ENCODE data around the gene JUNB. TPM values are rescaled to one million over a fixed set of nuclear protein-coding genes. Genes with fewer than 3 reads are reported as not detected.

The JUNB gene
- total RNA-seq, 1 donor from 2014 or later = 151 TPM

DNA sequence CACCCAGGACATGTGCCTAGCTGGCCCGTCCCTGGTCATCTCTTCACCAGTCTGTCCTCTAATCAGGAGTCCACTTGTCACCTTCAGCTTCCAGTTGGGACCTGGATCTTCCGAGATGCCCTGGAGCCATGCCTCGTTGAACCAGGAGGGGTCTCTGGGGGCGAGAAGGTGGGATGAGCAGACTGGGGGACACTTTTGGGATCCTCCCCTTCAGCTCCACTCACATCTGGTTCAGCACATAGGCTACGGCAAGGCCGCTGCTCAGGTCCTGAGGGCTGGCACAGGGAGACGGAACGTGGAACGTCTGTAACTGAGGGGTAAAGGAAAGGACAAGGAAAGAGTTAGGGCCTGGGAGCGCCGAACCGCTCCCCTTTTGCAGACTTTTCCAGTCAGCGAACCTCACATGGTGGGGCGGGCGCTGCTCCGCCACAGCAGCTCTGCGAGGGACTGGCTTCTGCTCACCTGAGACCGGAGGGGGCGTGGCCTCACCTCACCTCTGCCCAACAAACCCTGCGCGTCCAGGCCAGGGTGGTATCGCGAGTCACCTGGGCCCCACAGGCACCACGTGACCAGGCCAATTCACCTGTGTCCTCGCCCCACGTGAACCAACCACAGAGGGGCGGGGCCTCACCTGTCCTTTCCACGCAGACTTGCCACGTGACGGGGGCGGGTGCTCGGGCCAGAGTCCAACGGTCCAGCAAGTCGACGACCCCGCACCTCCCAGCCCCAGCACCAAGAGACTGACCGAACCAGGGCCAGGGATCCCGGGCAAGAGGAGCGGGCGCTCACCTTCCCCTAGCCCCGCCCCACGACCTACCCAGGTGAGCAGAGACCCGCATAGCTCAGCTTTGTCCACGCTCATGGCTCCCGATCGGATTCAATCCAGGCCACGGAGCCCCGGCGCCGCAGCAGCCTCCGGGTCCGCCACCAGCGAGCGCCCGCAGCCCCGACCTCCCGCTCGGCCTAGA, 16.4 kb upstream of the JUNB start, which contains the start of gene HOOK2:
Gene HOOK2 (minus strand): TSS at position 965 of the 968 bp plus-strand sequence. CDS start 103 bp downstream, at position 862.
- no peak for DNase-seq

DNA sequence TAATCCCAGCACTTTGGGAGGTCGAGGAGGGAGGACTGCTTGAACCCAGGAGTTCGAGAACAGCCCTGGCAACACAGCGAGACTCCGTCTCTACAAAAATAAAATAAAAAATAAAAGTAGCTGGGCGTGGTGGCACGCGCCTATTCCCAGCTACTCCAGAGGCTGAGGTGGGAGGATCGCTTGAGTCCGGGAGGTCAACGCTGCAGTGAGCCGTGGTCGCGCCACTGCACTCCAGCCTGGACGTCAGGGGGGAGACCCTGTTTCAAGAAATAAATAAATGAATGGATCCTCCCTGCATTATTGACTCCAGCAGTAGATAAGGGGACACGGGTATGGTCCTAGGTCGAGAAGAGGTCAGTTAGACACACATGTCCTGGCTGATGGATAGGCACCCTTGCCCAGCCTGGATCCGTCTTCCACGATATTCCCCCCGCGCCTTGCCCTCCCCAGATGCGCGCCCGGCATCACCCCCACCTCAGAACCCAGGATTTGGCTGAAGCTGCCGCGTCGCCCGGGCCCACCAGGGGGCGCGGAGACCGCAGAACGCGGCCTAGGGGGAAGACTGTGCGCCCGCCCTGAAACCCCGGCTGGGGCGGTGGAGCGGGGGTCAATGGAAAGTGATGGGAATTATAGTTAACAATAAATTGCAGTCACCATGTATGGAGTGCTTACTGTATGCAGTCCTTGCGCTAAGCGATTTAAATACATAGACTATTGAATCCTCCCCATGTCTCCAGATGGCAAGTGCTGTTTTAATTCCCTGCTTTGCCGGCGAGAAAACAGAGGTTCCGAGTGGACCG, 13.9 kb upstream of the JUNB start:
- peak; percentile 68 for DNase-seq

DNA sequence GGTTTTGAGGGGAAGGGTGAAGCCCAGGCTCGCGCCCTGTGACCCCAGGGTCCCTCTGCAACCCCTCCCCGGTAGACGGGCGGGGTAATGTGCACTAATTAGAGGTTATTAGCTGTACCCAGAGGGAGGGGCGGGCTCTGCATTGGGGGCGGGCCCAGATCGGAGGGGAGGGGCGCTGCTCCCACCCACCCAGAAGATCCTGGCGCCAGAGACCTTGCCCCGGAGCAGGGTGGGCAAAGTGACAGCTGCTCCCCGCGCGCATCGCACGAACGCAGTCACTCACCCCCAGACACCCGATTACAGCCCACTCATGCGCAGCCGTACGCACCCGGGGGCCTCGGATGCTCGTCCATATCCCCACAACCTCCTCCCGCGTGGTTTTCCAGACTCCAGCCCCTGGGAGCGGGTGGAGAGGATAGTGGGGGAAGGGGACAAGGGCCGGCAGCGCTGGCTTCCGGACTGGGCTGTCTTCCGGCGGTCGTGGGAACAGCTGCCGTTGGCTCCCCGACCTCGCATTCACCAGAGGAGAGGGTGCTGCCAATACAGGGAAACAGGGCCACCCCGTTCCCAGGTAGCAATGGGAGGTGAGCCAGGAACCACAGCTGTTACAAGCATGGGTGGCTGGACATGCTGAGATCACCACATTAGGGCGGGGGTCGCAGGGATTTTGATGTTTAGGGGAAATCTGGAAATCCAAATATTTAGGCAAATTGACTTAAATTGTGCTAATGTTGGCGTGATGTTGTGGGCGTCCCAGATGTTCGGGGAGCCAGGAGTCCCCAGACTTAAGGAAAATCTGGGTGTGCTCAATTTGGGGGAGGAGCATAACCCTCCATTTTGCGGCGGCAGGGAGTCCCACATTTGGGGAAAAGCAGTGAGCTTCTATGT, 13.0 kb upstream of the JUNB start:
- peak; percentile 77 for DNase-seq

DNA sequence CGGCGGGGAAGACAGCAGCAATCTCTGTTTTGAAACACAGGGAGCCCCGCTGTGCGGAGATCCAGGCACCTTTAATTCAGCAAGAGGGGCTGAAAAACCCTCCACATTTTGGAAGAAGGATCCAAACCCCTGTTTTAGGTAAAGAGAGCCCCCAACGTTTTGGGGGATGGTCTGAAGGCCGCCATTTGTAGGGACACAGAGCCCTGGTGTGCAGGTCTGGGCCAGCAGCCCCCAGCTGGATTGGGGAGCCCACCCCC, 12.5 kb upstream of the JUNB start:
- no peak for DNase-seq

DNA sequence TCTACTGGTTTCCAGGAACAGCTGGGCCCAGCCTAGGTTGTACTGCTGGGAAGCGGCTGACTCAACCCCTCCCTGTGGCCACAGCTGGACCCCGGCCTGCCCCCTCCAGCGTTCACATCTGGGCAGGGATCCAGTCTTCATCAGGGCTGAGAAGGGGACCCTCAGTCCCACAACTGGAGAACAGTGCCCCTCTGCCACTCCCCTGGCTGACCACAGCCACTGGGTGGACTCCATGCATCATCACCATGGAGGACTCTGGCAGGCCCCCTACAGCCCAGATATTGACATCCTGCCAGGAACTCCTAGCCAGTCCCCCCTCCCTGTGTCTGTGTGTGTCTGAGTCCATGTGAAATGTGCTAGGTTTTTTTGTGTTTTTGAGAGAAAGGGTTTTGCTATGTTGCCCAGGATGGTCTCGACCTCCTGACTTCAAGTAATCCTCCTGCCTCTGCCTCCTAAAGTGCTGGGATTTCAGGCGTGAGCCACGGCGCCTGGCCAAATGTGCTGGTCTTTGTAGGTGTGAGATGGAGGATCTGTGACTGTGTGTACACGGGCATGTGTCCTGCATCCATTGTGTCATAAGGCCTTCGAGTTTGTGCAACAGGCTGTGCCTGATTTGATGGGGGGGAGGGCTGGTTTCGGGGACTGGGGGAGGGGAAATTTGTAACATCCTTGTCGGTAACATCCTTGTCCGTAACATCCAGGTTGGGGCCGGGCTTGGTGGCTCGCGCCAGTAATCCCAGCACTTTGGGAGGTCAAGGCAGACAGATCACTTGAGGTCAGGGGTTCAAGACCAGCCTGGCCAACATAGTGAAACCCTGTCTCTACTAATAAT, 11.9 kb upstream of the JUNB start:
- peak; percentile 75 for DNase-seq

DNA sequence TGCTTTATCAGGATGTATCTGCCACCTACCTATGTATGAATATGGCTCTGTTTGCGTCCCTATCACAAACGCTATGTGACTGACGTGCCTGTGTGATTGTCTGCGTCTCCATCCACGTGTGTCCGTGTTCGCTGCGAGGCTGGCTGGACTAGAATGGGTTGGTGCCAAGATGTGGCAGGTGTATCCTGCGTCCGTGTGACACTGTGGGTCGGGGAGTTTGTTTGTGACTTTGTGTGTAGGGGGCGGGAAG, 9.2 kb upstream of the JUNB start:
- DNase-seq = no peak

DNA sequence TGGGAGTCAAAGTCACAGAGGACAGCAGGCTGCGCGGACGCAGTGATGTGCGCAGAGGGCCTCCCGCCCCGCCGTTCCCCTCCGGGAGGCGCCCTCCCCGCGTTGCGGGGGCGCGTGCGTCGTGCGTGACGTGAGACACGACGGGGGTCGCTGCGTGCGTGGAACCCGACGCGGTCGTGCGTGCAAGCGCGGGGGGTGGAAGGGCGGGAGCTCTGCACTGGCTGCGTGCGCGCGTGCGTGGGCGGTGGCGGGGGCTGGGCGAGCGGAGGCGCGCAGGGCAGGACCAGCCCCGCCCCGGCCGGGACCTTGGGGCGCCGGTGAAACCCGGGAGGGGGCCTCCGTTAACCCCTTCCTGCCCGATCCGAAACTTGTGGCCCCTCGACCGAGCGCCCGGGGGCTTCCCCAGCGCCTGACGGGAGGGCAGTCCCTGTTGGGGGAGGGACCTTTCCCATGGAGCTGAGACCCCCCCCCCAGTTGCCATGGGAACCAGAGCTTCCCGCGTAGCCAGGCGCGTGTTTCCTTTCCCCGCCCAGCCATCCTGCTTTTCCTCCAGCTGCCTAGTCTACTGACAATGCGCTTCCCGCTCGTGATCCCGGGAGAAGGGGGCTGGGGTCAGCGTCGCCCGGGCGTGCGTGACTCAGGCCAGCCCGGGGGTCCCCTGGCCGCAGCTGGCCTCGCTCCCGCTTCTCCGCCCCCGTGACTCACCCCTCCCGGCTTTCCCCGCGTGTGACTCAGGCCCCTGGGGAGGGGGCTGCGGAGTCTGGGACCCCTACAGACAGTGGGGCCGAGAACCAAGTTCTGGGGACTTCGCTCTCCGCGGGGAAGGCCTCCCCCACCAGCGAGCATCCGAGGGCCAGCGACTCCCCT, 8.6 kb upstream of the JUNB start:
- peak; percentile 93 for DNase-seq

DNA sequence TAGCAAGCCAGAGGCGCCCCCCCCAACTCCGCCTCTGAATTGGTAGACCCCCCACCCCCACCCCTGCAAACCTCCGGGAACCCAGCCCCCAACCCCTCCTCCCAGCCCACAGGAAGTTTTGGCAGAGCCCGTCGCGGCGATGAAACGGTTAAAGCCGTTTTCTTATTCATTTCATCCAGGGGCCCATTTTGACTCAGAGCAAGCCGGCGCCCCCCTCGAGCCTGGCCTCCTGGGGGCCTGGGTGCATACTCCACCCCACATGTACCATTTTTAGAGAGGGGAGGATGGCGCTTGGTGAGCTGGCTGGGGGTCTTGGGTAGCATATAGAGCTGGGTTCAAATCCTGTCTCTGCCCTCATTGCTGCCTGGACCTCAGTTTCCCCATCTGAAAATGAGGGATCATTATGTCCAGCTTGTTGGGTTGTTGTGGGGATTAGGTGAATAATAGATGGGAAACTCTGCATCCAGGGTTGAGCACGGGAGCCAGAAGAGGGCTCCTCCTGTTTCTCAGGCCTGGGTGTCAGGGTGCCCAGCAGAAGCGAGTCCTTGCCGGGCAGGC, 7.9 kb upstream of the JUNB start:
- no peak for DNase-seq

DNA sequence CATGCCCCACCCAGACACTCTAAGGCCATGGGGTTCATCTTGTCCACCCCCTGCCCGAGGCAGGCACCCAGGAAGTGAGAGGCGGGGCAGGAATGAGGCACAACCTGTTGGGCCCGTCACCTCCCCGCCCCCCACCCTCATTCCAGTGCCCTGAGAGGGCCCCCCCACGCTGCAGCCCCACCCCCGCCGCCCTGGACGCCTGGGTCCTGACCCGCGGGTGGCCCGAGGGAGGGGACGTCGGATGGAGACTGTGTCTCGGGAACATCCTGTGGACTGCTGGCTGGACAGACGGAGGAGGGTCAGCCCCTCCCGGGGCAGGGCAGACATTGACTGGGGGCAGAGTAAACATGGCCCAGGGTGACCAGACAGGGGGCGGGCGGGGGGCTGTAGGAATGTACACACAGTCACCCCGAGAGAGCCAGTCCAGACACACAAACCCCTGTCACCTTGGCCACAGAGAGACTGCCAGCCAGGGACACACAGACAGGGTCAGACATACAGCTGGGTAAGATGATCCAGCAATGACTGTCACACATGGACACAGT, 7.4 kb upstream of the JUNB start:
- no peak for DNase-seq

DNA sequence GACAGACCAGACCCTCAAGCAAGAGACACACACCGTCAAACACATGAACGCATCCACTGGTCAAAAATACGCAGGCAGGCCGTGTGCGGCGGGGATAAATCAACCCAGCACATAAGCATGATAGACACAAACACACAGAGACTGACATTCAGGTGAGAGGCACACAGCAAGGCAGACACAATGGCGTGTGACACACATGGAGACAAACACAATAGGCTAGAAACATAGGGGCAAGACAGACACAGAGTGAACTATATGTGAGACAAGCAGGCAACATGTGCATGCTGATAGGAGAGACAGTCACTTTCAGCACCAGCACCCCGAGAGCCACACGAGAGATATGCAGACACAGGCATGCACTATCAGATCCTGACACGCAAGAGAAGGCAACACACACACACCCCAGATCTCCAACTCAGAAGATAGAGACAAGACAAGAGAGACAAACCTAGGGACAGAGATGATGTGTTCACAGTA, 6.9 kb upstream of the JUNB start:
- no peak for DNase-seq

DNA sequence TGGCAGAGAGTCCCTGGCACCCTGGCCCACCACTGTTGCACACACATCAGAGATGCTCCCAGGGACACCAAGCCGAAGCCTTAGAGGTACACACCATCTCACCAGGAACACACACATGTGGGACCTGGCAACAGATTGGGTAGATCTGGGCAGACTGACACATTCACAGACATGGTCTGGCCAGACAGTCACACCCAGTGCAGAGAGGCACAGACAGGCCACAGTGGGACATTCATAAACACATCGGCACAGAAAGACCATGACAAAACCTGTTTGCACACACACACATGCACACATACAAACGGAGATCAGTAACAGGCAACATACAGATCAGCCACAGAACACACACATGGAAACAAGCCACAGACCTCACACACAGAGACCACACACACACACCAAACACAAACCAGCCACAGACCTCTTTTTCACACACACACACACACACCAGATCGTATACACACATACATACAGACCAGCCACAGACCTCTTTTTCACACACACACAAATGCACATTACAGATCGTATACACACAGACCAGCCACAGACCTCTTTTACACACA, 6.3 kb upstream of the JUNB start:
- peak; percentile 47 for DNase-seq

DNA sequence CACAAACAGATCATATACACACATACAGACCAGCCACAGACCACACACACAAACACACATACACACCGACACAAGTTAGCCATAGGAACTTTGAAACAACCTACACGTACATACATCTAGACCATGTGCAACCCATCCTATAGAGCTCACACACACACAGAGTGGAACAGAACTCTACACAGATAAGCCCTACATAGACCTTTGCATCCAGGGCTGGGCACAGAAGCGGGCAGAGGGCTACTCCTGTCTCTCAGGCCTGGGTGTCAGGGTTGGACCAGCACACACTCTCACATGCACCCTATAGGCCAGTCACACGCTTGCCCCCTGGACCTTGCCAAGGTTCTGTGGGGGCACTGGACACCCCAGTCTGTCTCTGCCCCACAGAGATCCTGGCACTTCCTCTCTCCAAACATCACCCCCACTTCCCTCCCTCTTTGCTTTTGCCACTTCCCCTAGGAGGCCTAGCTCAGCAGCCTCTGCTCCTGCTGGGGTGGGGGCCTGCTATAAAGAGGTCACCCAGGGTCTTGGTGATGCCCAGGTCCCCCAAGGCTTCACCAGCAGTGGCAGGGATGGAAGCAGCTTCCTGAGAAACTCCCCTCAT, 5.8 kb upstream of the JUNB start:
- DNase-seq = peak; percentile 25

DNA sequence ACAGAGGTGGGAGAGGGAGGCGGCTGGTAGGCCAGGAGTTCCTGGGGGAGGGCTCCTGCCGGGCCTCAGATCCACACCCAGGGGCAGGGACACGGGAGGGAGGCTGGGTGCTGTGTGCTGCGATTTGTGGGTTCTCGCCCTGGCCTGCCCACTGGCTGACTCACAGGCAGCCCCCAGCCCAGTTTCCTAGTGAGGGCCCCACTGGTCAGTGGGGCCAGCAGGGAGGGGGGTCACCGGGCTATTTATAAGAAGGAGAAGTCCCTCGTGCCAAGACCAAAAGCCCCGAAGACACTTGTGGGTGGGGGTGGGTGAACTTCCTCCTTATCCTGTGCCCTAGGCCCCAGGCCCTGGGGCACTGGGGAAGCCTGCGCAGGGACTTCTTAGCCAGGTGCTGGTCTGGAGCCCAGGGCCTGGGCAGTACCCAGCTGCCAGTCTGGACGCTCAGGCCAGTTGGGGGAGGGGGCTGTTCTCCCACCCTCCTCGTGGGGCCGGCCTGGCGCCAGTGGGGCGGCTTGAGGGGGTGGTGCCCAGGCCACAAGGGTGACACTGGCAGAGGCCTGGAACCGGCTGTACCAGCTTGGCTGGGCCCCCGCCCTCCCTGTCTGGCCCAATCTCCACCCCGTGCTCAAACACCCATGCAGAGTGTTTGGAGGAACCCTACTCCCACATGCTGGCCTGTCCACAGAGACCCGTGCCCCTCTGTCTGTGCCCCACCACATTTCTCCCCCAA, 5.0 kb upstream of the JUNB start:
- DNase-seq = no peak

DNA sequence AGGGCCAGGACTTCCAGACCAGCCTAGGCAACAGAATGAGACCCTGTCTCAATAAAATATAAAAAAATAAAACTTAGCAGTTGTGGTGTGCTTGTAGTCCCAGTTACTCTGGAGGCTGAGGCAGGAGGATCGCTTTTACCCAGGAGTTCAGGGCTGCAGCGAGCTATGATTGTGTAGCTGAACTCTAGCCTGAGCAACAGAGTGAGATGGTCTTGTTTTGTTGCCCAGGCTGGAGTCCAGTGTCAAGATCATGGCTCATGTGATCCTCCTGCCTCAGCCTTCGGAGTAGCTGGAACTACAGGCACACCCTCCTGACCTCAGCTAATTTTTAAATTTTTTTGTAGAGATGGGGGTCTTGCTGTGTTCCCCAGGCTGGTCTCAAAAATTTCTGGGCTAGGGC, 4.3 kb upstream of the JUNB start:
- DNase-seq = no peak

DNA sequence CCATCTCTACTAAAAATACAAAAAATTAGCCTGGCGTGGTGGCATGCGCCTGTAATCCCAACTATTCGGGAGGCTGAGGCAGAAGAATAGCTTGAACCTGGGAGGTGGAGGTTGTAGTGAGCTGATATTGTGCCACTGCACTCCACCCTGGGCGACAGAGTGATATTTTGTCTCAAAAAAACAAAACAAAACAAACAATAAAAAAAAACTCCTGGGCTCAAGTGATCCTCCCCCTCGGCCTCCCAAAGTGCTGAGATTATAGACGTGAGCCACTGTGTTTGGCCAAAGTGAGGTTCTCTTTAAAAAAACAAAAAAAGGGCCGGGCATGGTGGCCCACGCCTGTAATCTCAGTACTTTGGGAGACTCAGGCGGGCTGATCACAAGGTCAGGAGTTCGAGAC, 3.8 kb upstream of the JUNB start:
- no peak for DNase-seq

DNA sequence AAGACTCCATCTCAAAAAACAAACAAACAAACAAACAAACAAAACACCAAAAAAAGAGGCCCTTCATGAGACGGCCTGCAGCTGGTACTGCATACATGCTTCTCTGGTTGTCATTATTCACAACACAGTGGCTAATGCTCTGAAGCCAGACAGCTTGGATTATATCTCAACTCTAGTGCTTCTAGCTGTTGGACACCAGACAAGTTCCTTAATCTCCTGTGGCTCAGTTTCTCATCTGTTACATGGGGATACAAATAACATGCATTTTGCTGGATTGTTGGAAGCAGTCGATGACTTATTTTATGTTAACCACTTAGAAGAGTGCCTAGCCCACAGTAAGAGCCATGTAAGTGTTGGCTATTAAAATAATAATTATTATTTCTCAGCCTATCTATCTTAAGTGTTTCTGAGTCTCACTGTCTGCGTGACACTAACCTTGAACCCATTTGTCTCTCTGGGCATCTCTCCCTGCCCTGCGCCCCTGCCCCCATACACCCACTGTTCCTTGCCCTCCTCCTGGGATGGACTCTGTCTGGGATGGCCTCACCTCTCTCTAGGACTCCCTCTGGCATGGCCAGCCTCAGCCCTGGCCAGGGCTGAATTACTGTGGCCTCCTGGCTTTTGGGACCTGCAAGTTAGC, 3.1 kb upstream of the JUNB start:
- DNase-seq = peak; percentile 81

DNA sequence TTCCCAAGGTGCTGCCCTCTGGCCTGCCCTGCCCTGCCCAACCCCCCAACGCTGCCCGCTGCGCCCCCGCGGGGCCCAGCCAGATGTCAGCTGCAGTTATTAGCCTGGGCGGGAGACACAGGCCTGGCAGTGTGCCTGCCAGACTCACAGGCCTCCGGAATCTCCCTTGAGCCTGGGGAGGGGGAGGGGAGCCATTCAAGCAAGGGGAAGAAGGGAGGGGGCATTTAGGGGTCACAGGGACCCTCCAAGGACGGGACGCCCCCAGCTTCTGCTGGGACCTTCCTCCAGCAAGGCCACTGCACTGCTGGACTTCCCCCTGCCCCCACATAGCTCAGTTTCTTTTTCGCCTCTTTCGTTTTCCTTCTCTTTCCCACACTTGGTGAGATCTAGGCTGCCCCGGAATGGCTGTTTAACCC, 2.6 kb upstream of the JUNB start:
- DNase-seq = peak; percentile 61
